WERI-Rb-1 (cell line): Measurements from ENCODE around the gene OR6Q1.

Experiments
- DNase-seq: peaks from one replicate; pipeline ENCODE4 v3.0.0-alpha.2; 2020
- H3K27ac ChIP-seq: fragments of 250-450 bp; sonication (Bioruptor Pico); 2 replicates; pipeline ENCODE4 v1.5.1; 2020; ENCODE audit warnings: mild to moderate bottlenecking, moderate library complexity
- H3K27me3 ChIP-seq: fragments of 250-450 bp; sonication (Bioruptor Pico); 2 replicates; pipeline ENCODE4 v1.5.1; 2021; ENCODE audit warnings: mild to moderate bottlenecking, low read depth, moderate library complexity; ENCODE audit not compliant: insufficient read depth, severe bottlenecking
- H3K36me3 ChIP-seq: fragments of 250-450 bp; sonication (Bioruptor Pico); 2 replicates; pipeline ENCODE4 v1.5.1; 2020; ENCODE audit warnings: mild to moderate bottlenecking, moderate library complexity
- H3K4me3 ChIP-seq: 2 replicates; pipeline ENCODE4 v1.5.1; 2011; ENCODE audit warnings: low read depth, mild to moderate bottlenecking, control low read depth, low read length
- H3K9me3 ChIP-seq: fragments of 250-450 bp; sonication (Bioruptor Pico); 2 replicates; pipeline ENCODE4 v1.5.1; 2021; ENCODE audit warnings: mild to moderate bottlenecking, moderate library complexity; ENCODE audit not compliant: severe bottlenecking
- CTCF ChIP-seq: IDR thresholded peaks from 2 replicates; pipeline ENCODE4 v1.5.1; 2011; ENCODE audit warnings: low read depth, mild to moderate bottlenecking, control low read depth, inconsistent platforms, low read length

OR6Q1 gene

GRCh38 chr11:58075781-58076180, 45.0 kb downstream of the OR6Q1 start:
- TF ChIP-seq CTCF = no peak
- no peak overlapping the region for H3K4me3 ChIP-seq
- peaks cover 24% of the 10 kb centered on the region for H3K27me3 ChIP-seq
- no peaks in the 10 kb centered on the region for H3K36me3 ChIP-seq
- no peak overlapping the region for H3K27ac ChIP-seq
- no peak for DNase-seq
- no peaks in the 10 kb centered on the region for H3K9me3 ChIP-seq
